M059J (cell line): ENCODE results near the gene ISLR. TPM values are rescaled to one million over a fixed set of nuclear protein-coding genes. Genes with fewer than 3 reads are reported as not detected.

Experiments
- DNase-seq: peaks from one replicate; pipeline ENCODE4 v3.0.0-alpha.2; 2012; ENCODE audit warnings: low read depth
- total RNA-seq: library from RNA; depleted of rRNA; stranded (reverse); fragments of >200 nt; shearing (Covaris generic); gene quantifications from 2 replicates; pipeline ENCODE4 v1.2.3, GENCODE V29; 2014

ISLR gene
- total RNA-seq, 1 experiment from 2014 or later = not detected

GRCh38 chr15:74193905-74194304 is 20.4 kb downstream of the ISLR start:
- DNase-seq = no peak

- DNase-seq = no peak
These were observed 21.4 kb downstream of the ISLR start for GRCh38 chr15:74194572-74195559.

GRCh38 chr15:74196175-74196574 is 22.7 kb downstream of the ISLR start:
- DNase-seq = peak; percentile 98

DNA sequence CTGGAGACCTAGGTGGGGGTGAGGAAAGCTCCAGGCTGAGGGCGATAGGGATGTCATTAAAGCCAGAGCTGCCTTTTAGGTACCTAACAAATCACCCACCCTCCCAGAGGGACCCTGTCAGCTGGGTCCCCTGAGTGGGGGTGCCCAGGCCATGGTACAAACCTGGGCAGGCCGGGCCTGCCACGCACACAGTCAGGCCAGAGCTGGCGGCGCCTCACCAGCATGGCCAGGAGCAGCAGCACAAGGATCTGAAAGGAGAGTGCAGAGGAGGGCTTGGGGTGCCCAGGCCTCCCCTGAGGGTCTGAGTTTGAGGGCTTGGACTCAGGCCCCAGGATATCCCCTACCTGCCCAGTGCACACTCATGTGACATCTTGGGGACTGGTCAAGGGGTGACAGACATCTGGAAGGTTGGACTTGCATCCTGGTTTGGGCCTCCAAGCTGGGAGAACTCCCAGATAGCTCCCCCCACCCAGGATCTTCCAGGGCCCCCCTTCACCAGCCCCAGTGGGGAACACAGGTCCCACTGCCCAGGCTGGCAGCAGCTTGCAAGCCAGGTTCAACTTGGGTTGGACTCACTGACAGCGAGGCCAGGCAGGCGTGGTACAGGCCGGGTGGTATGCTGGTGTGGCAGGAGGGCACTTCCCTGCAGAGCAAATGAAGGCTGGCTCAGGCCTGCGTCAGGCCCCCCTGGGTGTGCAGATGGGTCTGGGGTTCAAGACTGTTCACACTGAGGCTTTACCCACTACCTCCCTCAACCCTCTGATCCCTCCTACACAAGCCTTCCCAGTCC is 23.9 kb downstream of the ISLR start:
- DNase-seq = no peak

DNA sequence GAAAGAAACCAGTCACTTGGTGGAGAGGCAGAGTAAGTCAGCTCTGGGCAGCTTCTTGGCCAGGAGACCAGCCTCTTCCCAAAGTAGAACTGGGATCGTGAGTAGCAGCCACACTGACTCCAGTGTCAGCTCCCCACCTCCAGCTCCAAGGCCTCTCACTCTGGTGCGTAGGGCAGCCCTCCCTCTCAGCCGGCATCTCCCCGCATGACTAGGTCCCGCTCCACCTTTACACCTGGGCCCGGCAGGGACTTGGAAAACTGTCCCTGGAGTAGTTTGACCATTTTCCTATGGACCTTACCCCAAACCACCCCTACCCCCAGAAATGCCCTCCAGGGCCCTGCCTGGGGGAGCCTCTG is 25.8 kb downstream of the ISLR start:
- DNase-seq = no peak

DNA sequence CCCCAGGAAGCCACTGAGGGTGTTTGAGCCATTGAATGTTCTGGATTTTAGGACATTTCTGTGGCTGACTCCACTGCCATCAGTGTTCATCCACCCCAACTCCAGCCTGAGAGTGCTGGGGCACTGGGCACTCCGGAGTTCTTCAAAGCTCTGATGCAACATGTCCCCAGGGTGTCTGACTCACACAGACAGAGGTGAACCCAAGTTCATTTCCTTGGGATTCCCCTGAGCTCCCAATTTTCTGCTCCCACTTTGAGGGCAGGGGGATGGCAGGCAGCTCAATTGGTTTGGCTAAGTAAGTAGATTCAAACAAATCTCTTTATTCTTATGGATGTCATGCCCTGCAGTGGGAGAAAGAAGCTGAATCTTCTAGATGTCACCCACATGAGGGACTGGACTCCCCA is 26.9 kb downstream of the ISLR start:
- peak; percentile 97 for DNase-seq

DNA sequence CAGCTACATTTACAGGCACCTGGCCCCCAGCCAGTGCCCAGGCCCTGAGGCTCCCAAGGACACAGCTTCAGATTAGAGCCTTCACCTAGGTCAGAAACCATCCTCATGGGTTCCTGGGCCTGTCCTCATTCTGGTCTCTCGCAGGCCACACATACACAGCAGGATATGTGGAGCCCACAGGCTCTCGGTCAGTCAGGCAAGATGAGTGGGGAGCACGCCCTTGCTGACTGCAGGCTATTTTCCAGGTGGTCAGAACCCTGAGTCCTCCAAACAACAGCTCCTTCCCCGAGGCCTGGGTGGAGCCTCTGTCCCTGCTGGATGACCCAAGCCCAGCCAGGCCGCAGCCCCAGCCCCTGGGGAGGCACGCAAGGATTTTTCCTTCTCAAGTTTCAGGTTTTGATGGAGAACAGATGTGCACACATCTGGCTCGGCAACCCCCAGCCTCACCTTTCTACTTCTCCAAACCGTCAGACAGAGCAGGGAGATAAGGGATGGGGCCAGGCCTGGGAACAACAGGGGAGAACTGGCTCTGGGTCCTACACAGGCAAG is 27.4 kb downstream of the ISLR start:
- peak; percentile 89 for DNase-seq

DNA sequence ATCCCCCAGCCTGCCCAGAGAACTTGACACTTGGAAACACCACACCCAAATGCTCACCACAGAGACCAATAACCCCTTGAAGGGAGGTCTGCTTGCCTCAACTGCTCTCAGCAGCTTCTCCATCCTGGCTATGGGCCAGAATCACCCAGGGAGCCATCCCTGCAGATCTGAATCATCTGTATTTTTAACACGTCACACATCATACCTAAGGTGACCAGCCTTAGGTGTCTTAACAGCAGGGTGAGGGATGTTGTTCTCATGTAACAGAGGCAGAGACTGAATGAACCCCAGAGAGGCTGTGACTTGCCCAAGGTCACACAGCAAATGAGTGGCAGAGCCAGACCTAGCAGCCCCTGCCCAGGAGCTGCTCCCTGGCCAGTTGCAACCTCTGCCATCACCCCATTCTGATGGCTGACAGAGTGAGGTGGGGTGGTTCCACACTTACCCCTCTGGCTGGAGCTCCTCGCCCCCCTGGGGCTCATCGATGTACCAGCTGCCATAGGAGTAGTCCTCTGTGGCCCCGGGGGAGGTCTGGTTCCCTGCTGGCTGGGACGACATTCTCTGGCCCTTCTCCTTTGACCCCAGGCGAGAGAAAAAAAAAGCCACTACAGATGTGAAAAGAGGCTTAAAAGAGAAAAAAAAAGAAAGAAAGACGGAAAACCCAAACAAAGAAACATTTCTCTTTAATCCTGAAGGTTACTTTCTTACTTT is 28.4 kb downstream of the ISLR start:
- peak; percentile 78 for DNase-seq

- peak; percentile 60 for DNase-seq
These were observed 29.2 kb downstream of the ISLR start, which contains the start of gene STRA6 for GRCh38 chr15:74202452-74203401. STRA6 (minus strand) TSS chr15:74202787; CDS start chr15:74202267, 520 bp downstream.

- DNase-seq = peak; percentile 92
These were observed 30.5 kb downstream of the ISLR start for GRCh38 chr15:74203914-74204431.

- DNase-seq = no peak
These were observed 32.1 kb downstream of the ISLR start for GRCh38 chr15:74205582-74205947.

DNA sequence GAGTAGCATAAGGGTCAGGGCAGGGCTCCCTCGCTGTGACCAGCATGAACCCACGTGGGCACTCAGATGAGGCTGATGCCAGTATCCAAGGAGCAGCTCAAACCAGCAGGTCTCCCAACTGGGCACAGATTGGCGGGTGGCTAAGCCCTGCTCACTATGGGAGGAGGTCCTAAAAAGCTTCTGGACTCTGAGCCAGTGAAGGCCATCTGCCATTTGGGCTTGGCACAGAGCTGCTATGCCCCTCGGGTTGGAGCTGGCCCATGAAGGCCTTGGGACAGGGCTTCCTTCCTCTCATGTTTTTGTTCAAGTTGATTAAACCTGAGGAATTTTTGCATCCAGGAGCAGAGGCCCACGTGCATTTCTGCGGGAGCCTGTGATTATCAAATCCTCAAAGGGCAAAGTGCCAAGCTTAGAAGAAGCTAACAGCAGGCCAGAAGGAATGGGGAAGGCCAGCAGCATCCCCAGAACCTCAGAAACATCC is 33.3 kb downstream of the ISLR start:
- DNase-seq = peak; percentile 93

DNA sequence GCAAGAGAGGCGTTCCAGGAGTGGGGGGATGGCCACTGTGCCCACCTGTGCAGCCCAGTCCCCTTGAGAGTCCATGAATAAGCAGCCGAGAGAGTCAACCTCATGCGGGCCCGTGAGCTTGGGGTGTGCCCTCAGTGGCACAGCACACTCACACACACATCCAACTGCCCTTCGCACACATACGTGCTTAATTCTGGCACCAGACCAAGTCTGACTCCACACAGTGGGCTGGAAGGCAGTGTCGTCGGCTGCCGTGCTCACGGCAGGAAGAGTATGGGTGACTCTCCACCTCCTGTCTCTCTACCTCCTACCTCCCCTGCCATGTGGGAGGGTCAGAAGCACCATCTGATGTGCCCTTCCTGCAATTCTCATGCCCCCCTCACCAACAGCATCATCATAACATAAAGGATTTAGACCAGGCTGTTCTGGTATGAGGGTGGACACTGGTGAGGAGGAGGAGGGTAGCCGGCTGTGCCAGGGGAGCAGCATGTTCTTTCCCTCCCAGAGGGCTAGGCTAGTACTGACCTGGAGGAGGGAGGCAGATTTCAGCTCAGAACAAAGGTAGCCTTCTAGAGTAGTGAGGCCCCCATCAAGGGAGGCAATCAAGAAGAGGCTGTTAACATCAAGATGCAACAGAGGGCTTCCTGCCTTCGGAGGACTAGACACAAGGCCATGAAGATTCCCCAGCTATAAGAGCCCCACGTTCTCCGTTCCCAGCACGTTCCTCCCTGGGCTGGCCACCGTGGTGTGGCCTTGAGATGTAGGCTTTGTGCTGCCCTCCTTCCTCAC is 34.3 kb downstream of the ISLR start:
- DNase-seq = no peak

- DNase-seq = no peak
These were observed 35.0 kb downstream of the ISLR start for GRCh38 chr15:74208496-74208895.

DNA sequence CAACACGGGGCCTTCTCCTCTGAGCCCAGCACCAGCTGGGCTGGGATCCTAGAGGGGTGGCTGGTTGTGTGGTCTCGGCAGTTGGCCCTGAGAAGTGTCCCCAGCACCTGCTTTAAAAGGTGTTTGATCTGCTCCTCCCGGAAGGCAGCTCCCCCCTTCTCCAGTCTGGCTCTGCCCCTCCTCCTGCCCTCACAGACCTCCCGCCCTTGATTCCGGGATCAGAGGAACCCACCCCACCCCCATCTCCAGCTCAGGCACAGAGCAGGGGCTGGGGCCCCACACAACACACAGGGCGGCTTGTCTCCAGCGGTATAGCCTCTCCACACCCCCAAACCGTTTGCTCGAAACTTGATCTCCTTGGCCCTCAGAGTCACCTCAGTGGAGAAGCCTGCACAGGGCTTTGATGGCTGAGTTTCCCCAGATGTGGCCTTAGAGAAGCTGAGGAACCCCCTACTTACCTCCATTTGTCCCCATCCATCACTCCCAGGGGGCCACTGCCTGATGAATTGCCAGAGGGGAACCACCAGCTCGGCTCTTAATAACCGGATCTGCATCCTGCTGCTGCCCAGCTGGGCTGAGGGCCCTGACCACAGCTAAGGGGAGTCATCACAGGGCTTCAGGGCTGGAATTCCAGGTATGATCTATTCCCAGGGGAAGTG is 35.5 kb downstream of the ISLR start:
- DNase-seq = peak; percentile 91

DNA sequence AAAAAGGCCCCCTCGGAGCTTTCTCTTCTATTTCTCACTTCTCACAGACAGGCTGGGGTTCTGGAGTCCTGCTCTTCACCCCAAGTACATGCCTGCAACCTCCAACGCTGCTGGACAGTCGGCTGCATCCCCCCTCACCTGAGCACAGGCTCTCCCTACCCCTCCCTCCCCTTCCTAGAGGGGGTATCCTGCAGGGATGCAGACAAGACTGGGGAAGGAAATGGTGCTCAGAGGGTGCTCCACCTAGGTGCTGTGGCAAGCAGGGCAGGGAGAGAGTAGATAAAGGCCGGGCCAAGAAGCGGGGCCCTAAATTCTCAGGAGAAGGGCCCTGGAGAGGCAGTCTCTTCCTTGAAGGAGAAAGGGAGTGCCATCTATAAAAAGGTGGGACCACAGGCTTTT is 36.0 kb downstream of the ISLR start:
- no peak for DNase-seq

DNA sequence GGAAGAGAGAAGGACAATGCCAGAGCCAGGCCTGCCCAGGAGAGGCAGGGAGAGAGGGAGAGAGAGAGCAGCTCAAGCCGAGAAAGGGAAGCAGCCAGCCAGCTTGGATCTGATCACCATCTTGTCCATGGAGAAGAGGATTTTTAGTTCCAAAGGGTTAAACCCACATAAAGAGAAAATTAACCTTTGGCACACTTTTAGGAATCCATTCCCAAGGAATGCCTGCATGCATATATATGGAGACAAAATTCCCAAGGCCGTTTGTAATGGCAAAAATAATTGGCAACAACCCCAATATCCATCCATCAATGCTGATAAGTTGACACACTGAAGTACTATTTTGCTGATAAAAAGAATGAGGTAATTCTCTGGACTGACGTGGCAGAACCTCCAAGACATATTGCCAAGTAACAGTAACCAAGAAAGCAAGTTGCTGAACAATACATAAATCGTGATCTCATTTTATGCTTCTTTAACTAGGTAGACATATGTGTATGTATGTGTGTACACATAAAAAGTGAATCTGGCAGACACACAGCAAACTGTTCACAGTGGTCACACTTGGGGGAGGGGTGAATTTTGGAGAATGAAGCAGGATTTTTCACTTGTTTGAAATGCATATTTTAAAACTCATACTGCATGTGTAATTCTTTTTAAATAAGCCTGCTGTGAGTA is 36.6 kb downstream of the ISLR start:
- DNase-seq = peak; percentile 89

DNA sequence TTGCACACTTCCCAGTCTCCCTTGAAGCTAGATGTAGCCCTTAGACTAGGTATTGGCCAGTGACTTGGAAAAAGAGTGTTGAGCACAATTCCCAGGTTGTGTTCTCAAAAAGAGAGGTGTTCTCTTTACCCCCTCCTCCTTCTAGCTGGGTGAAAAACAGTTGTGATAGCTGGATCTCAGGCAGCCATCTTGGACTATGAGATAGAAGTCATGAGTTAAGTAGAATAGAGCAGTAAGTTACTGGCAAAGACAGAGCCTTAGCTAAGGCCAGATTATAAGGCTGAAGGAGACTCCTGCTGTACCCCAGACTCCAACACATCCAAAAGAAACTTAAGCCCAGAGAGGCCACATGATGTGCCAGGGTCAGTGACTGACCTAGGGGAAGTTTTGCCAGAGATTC is 37.2 kb downstream of the ISLR start:
- DNase-seq = no peak
